Measurements from ENCODE around the gene RPS27.
"Not testable (repeated sequence)": the region's sequence is repeated elsewhere in the genome, so short reads cannot be mapped to it uniquely, and the experiment has no call there.

The RPS27 gene

DNA sequence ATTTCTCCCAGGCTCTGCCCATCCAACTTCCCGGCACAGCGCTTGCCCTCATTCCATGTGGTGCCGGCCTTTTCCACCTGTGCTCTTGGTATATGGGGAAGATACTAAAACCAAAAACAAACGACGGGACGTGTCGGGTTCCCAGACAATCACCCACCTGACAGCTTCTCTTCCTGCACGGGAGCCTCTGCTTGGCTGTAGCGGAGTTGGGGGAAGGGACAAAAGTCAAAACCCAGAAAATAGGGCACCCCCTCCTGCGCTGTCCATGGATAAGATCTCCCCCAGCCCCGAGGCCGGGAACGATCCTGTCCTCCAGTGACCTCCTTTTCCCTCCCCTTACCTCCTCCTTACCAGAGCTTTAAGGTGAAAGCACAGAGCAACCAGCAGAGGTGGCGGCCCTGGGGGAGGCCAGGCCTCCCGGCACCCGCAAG lies 13.7 kb upstream of the RPS27 start:
- peak overlapping the region; percentile 100 for H3K4me3 ChIP-seq (ENCODE audit: low read length)
- peak; percentile 28 for DNase-seq (ENCODE audit: low read depth)
- peak overlapping the region; percentile 100 for H3K9ac ChIP-seq (ENCODE audit: low read length)
- peaks cover 56% of the 10 kb centered on the region for H3K36me3 ChIP-seq (ENCODE audit: control insufficient read depth, insufficient read depth, low read length, severe bottlenecking)
- H3K4me1 ChIP-seq (ENCODE audit: control insufficient read depth, insufficient read depth, low read length), result peaks cover 17% of the 10 kb centered on the region
- H3K27me3 ChIP-seq (replicated peaks; ENCODE audit: control insufficient read depth, insufficient read depth, low read length), result no peaks in the 10 kb centered on the region
- H3K9me3 ChIP-seq (ENCODE audit: control insufficient read depth, low read length), result no peaks in the 10 kb centered on the region

DNA sequence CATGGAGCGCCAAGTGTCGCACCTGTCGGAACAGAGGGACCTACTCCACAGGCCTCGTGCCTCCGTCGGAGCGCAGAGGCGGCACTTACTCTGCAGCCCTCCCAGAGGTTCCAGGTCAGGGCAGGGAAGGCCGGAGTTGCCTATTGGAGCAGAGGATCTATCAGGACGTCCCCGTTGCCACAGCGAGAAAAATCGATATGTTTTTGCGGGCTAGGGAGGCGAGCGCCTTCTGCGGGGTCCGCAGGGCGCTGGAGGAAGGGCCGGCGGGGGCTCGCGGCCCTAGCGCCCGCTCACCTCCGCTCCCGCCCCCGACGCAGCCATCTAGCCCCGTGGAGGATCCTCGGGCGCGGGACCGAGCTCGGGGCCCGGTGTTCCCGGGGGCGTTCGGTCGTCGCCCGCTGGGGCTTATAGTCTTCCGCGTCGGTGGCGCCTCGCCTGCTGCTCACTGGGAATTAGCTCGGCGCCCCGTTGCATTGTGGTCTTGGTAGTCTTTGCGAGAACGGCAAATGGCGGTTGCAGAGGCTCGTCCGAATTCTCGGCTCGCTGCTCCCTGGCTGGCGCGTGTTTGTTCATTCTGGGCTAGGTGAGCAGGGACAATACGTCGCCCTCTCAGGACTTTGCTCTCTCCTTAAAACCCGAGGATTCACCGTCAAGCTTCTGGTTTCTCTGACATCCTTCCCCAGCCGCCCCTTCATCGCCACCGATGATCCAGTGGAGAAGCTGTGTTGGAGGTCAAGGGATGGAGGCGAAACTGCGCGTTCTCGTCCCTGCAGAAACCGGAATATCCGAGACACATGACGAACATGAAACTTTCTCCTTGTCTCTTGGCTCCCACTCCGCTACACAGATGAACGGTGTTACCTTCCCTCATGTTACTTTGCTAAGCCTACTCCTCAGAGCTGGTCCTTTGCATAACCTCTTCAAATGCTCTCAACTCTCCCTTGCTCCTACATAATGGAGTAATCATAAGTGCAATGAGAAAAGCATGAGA lies 13.0 kb upstream of the RPS27 start, which contains the start of gene JTB:
Gene JTB (minus strand): TSS at position 425 of the 991 bp plus-strand sequence. CDS start 422 bp downstream, at position 3.
- H3K4me1 ChIP-seq (ENCODE audit: control insufficient read depth, insufficient read depth, low read length), result peaks cover 17% of the 10 kb centered on the region
- H3K36me3 ChIP-seq (ENCODE audit: control insufficient read depth, insufficient read depth, low read length, severe bottlenecking), result peaks cover 63% of the 10 kb centered on the region
- no peaks in the 10 kb centered on the region for H3K9me3 ChIP-seq (ENCODE audit: control insufficient read depth, low read length)
- H3K9ac ChIP-seq (ENCODE audit: low read length), result peak within 1 kb of the TSS; percentile 100
- no peaks in the 10 kb centered on the region for H3K27me3 ChIP-seq (replicated peaks; ENCODE audit: control insufficient read depth, insufficient read depth, low read length)
- H3K4me3 ChIP-seq (ENCODE audit: low read length), result peak within 1 kb of the TSS; percentile 100
- peak; percentile 95 for DNase-seq (ENCODE audit: low read depth)

DNA sequence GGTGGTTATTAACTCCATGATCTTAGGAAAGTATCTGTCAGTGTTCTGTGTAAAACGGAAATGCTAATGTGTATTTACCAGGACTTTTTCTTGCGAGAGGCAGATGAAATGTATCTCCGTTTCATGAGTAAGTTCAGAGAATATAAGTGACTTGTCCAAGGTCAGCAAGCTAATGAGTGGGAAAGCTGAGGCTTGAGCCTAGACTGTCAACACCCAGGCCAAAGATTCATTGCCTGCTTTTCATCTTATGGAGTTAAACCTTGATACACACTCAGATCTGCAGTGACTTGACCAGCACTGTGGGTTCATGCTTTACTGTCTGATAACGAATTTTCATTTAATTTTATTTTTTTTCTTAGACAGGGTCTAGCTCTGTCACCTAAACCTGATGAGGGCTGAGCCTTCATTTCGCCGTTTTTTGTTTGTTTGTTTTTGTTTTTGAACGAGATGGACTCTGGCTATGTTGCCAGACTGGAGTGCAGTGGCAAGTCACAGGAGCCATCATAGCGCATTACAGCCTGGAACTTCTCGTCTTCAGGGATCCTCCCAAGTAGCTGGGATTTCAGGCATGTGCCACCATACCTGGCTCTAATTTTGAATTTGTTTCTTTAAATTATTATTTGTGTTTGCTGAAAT lies 12.2 kb upstream of the RPS27 start:
- DNase-seq (ENCODE audit: low read depth), result no peak
- peaks cover 71% of the 10 kb centered on the region for H3K36me3 ChIP-seq (ENCODE audit: control insufficient read depth, insufficient read depth, low read length, severe bottlenecking)
- H3K9ac ChIP-seq (ENCODE audit: low read length), result peak overlapping the region; percentile 100
- peaks cover 17% of the 10 kb centered on the region for H3K4me1 ChIP-seq (ENCODE audit: control insufficient read depth, insufficient read depth, low read length)
- H3K27me3 ChIP-seq (replicated peaks; ENCODE audit: control insufficient read depth, insufficient read depth, low read length), result no peaks in the 10 kb centered on the region
- no peaks in the 10 kb centered on the region for H3K9me3 ChIP-seq (ENCODE audit: control insufficient read depth, low read length)
- H3K4me3 ChIP-seq (ENCODE audit: low read length), result peak overlapping the region; percentile 100

DNA sequence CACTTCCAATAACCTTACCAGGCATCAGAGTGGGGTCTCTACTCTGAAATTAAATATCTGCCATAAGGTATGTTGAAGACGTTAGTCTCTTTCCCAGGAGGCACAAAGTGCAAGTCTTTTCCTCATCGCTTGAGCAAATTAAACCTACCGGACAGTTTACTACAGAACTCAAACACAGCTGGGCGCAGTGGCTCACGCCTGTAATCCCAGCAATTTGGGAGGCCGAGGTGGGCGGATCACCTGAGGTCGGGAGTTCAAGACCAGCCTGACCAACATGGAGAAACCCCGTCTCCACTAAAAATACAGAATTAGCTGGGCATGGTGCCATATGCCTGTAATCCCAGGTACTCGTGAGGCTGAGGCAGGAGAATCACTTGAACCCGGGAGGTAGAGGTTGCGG lies 11.5 kb upstream of the RPS27 start:
- H3K4me3 ChIP-seq (ENCODE audit: low read length); H3K27me3 ChIP-seq (replicated peaks; ENCODE audit: control insufficient read depth, insufficient read depth, low read length); H3K9ac ChIP-seq (ENCODE audit: low read length); H3K9me3 ChIP-seq (ENCODE audit: control insufficient read depth, low read length); DNase-seq (ENCODE audit: low read depth): not testable (repeated sequence)
- H3K36me3 ChIP-seq (ENCODE audit: control insufficient read depth, insufficient read depth, low read length, severe bottlenecking), result peaks cover 68% of the 10 kb centered on the region
- H3K4me1 ChIP-seq (ENCODE audit: control insufficient read depth, insufficient read depth, low read length), result peaks cover 19% of the 10 kb centered on the region

DNA sequence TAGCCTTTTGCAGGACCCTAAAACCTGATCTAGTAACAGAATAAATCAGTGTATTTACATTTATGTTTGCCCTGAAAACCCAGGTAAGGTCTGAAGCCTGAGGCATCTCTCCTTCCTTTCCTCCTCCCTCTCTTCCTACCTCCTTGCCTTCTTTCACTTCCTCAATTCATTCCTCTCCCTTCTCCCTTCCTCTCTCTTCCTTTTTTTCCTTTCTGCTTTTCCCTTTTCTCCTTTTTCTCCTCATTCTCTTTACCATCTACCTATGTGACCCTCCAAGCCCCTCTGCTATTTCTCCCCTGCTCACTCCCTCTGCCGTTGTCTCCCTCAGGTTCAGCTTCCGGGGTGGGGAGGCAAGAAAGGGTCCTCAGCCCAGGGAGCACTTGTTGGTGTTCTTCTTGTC lies 8.8 kb upstream of the RPS27 start:
- not testable (repeated sequence) for H3K27me3 ChIP-seq (replicated peaks; ENCODE audit: control insufficient read depth, insufficient read depth, low read length); DNase-seq (ENCODE audit: low read depth)
- peaks cover 50% of the 10 kb centered on the region for H3K36me3 ChIP-seq (ENCODE audit: control insufficient read depth, insufficient read depth, low read length, severe bottlenecking)

DNA sequence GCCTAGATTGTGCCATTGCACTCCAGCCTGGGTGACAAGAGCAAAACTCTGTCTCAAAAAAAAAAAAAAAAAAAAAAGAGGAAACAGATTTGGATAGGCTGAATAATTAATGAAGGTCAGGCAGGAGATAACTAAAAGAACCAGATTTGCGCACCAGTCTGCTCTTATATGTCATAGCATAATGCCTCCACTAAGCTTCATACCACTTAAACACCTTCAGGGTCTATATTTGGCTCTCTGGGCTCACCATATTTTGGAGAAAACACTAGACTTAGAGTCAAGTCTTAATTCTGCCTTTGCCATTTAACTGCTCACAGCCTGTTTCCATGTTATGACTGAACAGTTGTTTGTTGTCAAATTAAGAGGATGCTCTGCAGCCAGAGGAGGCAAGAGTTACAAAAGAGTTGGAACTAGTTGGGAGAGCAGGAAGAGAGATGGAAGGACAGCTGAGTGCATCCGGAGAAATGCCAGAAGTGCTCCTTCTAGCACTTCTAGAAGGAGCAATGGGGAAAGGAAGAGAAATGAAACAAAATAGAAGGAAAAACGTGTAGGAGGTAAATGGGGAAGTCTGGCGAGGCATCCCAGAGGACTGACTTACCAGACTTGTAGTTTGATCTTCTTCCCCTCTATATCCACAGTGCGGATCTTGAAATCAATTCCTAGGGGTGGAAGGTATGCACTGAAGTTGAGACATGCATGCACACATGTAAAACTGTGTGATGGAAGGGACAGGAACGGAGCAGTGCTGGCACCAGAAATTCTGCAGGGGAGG lies 6.3 kb upstream of the RPS27 start:
- Histone ChIP-seq H3K9ac (ENCODE audit: low read length) (peak overlapping the region; percentile 100), H3K9me3 (ENCODE audit: control insufficient read depth, low read length) (no peaks in the 10 kb centered on the region), H3K4me1 (ENCODE audit: control insufficient read depth, insufficient read depth, low read length) (peaks cover 9% of the 10 kb centered on the region), H3K27me3 (replicated peaks; ENCODE audit: control insufficient read depth, insufficient read depth, low read length) (no peaks in the 10 kb centered on the region), H3K36me3 (ENCODE audit: control insufficient read depth, insufficient read depth, low read length, severe bottlenecking) (peaks cover 40% of the 10 kb centered on the region), H3K4me3 (ENCODE audit: low read length) (peak overlapping the region; percentile 97)
- no peak for DNase-seq (ENCODE audit: low read depth)

More for the DNA sequence above, 8.8 kb upstream of the RPS27 start:
- Histone ChIP-seq H3K9ac (ENCODE audit: low read length) (peak overlapping the region; percentile 14), H3K4me1 (ENCODE audit: control insufficient read depth, insufficient read depth, low read length) (peaks cover 20% of the 10 kb centered on the region)
- H3K9me3 ChIP-seq (ENCODE audit: control insufficient read depth, low read length); H3K4me3 ChIP-seq (ENCODE audit: low read length): not testable (repeated sequence)

DNA sequence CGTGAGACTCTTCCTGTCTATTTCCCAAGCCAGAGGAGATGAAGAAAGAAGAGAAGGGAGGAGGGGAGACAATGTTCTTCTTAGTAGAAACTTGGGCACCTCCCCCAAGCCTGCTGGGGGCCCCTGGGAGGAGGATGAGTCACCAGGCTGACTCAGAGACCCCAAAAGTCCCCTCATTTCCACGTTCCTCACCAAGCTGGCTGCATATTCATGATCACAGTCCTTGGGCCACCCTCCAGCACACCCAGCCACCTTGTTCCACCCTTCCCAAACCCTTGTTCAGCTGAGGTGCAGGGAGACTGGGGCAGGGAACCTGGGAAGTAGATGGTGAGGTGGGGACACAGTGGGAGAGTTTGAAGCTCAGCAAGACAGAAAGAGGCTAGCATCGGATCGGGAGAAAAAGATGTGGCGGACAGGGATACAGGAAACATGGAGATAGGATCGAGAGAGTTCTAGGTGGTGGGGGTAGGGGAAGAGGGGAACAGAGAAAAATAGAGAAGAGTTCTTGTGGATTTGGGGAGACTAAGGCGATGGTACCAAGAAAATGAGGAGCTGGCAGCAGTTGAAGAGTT lies 5.1 kb upstream of the RPS27 start:
- H3K36me3 ChIP-seq (ENCODE audit: control insufficient read depth, insufficient read depth, low read length, severe bottlenecking), result peaks cover 32% of the 10 kb centered on the region
- no peaks in the 10 kb centered on the region for H3K9me3 ChIP-seq (ENCODE audit: control insufficient read depth, low read length)
- no peaks in the 10 kb centered on the region for H3K27me3 ChIP-seq (replicated peaks; ENCODE audit: control insufficient read depth, insufficient read depth, low read length)
- H3K9ac ChIP-seq (ENCODE audit: low read length), result peak overlapping the region; percentile 100
- peaks cover 9% of the 10 kb centered on the region for H3K4me1 ChIP-seq (ENCODE audit: control insufficient read depth, insufficient read depth, low read length)
- DNase-seq (ENCODE audit: low read depth), result peak; percentile 89
- peak overlapping the region; percentile 97 for H3K4me3 ChIP-seq (ENCODE audit: low read length)

DNA sequence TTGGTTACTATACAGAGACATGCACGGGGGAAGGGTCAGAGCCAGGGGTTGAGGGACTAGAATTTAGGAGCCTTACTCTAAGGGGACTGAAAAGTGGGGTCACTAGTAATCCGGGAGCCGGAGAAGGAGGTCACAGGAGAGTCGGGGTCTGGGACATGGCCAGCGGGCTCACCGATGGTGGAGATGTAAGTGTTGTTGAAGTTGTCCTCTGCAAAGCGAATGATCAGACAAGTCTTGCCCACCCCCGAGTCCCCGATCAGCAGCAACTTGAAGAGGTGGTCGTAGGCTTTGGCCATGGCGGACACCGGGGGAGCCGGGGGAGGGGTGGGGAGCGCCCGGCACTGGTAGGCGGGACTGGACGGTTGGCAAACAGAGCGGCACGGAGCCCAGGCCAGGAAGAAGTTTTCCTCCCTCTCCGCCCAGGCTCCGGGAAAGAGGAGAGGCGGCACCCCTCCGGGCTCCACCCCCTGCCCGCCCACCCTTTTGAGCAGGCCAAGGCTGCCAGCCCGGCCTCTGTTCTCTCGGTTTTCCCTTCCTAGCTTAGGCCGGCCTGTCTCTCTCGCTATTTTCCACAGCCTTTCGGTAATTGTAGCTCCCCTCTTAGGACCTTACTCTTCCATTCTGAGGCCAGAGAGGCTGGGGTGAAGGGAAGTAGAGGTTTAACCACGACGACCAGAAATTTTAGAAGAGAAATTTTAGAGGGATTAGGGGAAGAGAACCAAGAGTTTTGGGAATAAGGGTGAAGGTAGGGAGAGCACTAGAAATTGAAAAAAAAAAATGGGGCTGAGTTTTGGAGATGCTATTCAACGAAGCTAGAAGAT lies 4.4 kb upstream of the RPS27 start, which contains the start of gene RAB13:
Gene RAB13 (minus strand): TSS at position 399 of the 821 bp plus-strand sequence. CDS start 103 bp downstream, at position 296.
- DNase-seq (ENCODE audit: low read depth), result peak; percentile 97
- Histone ChIP-seq H3K36me3 (ENCODE audit: control insufficient read depth, insufficient read depth, low read length, severe bottlenecking) (peaks cover 26% of the 10 kb centered on the region), H3K27me3 (replicated peaks; ENCODE audit: control insufficient read depth, insufficient read depth, low read length) (no peaks in the 10 kb centered on the region), H3K9ac (ENCODE audit: low read length) (peak within 1 kb of the TSS; percentile 100), H3K4me1 (ENCODE audit: control insufficient read depth, insufficient read depth, low read length) (peaks cover 9% of the 10 kb centered on the region), H3K9me3 (ENCODE audit: control insufficient read depth, low read length) (no peaks in the 10 kb centered on the region), H3K4me3 (ENCODE audit: low read length) (peak within 1 kb of the TSS; percentile 97)

DNA sequence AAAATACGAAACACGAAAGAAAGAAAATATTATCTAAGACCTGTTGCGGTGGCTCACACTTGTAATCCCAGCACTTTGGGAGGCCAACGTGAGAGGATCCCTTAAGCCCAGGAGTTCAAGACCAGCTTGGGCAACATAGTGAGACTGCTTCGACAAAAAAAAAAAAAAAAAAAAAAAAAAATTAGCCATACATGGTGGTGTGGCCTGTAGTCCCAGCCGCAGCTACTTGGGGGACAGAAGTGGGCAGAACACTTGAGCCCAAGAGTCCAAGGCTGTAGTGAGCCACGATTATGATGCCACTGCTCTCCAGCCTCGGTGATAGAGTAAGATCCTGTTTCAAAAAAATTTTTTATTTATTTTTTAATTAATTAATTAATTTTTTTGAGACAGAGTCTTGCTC lies 2.9 kb upstream of the RPS27 start:
- no peaks in the 10 kb centered on the region for H3K9me3 ChIP-seq (ENCODE audit: control insufficient read depth, low read length)
- H3K4me3 ChIP-seq (ENCODE audit: low read length), result no peak overlapping the region
- H3K27me3 ChIP-seq (replicated peaks; ENCODE audit: control insufficient read depth, insufficient read depth, low read length), result no peaks in the 10 kb centered on the region
- peaks cover 25% of the 10 kb centered on the region for H3K36me3 ChIP-seq (ENCODE audit: control insufficient read depth, insufficient read depth, low read length, severe bottlenecking)
- H3K9ac ChIP-seq (ENCODE audit: low read length), result no peak overlapping the region
- peaks cover 22% of the 10 kb centered on the region for H3K4me1 ChIP-seq (ENCODE audit: control insufficient read depth, insufficient read depth, low read length)
- no peak for DNase-seq (ENCODE audit: low read depth)

DNA sequence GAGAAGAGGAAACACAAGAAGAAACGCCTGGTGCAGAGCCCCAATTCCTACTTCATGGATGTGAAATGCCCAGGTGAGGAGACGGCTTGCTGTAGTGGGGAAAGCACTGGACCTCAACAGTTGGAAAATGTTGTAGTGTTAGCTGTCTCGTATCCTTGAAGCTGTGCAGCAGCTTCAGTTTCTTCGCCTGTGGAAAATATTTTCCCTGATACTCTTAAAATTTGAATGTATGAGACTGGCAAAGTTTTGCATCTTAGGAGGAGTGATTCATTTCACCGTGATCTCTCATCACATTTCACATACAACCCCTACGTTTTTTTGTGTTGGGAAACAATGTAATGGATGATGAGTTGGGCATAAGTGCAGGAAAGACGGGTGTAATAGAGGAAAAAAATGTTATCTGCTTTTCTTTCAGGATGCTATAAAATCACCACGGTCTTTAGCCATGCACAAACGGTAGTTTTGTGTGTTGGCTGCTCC lies 629 bp downstream of the RPS27 start:
- DNase-seq (ENCODE audit: low read depth), result no peak
- H3K9ac ChIP-seq (ENCODE audit: low read length), result peak overlapping the region; percentile 99
- peaks cover 35% of the 10 kb centered on the region for H3K36me3 ChIP-seq (ENCODE audit: control insufficient read depth, insufficient read depth, low read length, severe bottlenecking)
- H3K9me3 ChIP-seq (ENCODE audit: control insufficient read depth, low read length), result no peaks in the 10 kb centered on the region
- no peaks in the 10 kb centered on the region for H3K27me3 ChIP-seq (replicated peaks; ENCODE audit: control insufficient read depth, insufficient read depth, low read length)
- H3K4me3 ChIP-seq (ENCODE audit: low read length), result peak overlapping the region; percentile 97
- H3K4me1 ChIP-seq (ENCODE audit: control insufficient read depth, insufficient read depth, low read length), result peaks cover 22% of the 10 kb centered on the region
